ENCODE measurements around the gene MICAL1. TPM values are rescaled to one million over a fixed set of nuclear protein-coding genes. Genes with fewer than 3 reads are reported as not detected.

Gene MICAL1
- total and polyA plus RNA-seq, 2 donors (not counting 3 experiments of a cell fraction or from before 2014, with no cell fraction given): 36.5 to 39.4 TPM

GRCh38 chr6:109458774-109459531, 3.4 kb upstream of the MICAL1 start:
- H3K9me3 ChIP-seq (replicated peaks; ENCODE audit: control insufficient read depth, insufficient read depth, low read length): no peaks in the 10 kb centered on the region
- no peak overlapping the region for H3K4me2 ChIP-seq (ENCODE audit: insufficient read depth, low read length)
- BruUV-seq (replicated peaks): no TSS peak
- H3K79me2 ChIP-seq (ENCODE audit: control insufficient read depth, insufficient read depth, low read length): no peaks in the 10 kb centered on the region
- FAIRE-seq: no peak
- H3K36me3 ChIP-seq (ENCODE audit: control insufficient read depth in 2 of 2, extremely low read depth in 1 of 2, insufficient read depth in 2 of 2, low read length in 2 of 2): peaks cover 3 to 4% of the 10 kb centered on the region in 2 experiments
- no peak overlapping the region for H2AFZ ChIP-seq (ENCODE audit: low read depth, low read length)
- DNase-seq (ENCODE audit: low read depth, low spot score): no peak
- H3K27me3 ChIP-seq (ENCODE audit: control insufficient read depth in 2 of 2, insufficient read depth in 2 of 2, low read length in 2 of 2): no peaks in the 10 kb centered on the region
- CTCF ChIA-PET: no interaction called here
- dilution Hi-C loops (cut with MboI; ENCODE audit: extremely low pct_ligation_motif_present, low sequenced_read_pairs): no loop called here
- no peaks in the 10 kb centered on the region for H3K9me1 ChIP-seq (replicated peaks; ENCODE audit: control insufficient read depth, extremely low read depth, insufficient read depth, low read length)
- H3K4me1 ChIP-seq (ENCODE audit: control insufficient read depth, extremely low read depth, insufficient read depth, low read length): peaks cover 7% of the 10 kb centered on the region
- intact Hi-C loops (cut with micrococcal nuclease): no loop called here
- H4K20me1 ChIP-seq (replicated peaks; ENCODE audit: control insufficient read depth, extremely low read depth, insufficient read depth, low read length): no peaks in the 10 kb centered on the region
- POLR2A ChIA-PET: no interaction called here
- no peak overlapping the region for H3K9ac ChIP-seq (replicated peaks; ENCODE audit: extremely low read depth, insufficient read depth, low read length)
- no peak overlapping the region for H3K27ac ChIP-seq (ENCODE audit: insufficient read depth, low read depth, low read length)
- no peak overlapping the region for H3K4me3 ChIP-seq (replicated peaks in 1 of 3; ENCODE audit: insufficient read depth in 1 of 3, low read depth in 1 of 3, low read length in 3 of 3)
- TF ChIP-seq JUN (IDR thresholded peaks at IDR 0.05; ENCODE audit: borderline replicate concordance, insufficient read depth, insufficient read length, low read depth) (no peak), POLR2AphosphoS5 (IDR thresholded peaks at IDR 0.05; ENCODE audit: insufficient read depth, low read depth, low read length) (no peak), GATA2 (IDR thresholded peaks at IDR 0.05; ENCODE audit: insufficient read depth, insufficient read length, low read depth, low read length) (no peak), EZH2 (IDR thresholded peaks at IDR 0.05; ENCODE audit: borderline replicate concordance, low read depth, low read length, severe bottlenecking) (no peak), FOS (IDR thresholded peaks at IDR 0.05; ENCODE audit: borderline replicate concordance, insufficient read depth, low read length) (no peak), MYC (IDR thresholded peaks at IDR 0.05; ENCODE audit: low read depth, low read length) (no peak), POLR2A (IDR thresholded peaks at IDR 0.05; ENCODE audit: low read depth, low read length) (no peak)
- TF ChIP-seq, protein P1, sequence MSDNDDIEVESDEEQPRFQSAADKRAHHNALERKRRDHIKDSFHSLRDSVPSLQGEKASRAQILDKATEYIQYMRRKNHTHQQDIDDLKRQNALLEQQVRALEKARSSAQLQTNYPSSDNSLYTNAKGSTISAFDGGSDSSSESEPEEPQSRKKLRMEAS (IDR thresholded peaks at IDR 0.05; ENCODE audit: insufficient read depth, insufficient read length): no peak
- TF ChIP-seq, protein P2, sequence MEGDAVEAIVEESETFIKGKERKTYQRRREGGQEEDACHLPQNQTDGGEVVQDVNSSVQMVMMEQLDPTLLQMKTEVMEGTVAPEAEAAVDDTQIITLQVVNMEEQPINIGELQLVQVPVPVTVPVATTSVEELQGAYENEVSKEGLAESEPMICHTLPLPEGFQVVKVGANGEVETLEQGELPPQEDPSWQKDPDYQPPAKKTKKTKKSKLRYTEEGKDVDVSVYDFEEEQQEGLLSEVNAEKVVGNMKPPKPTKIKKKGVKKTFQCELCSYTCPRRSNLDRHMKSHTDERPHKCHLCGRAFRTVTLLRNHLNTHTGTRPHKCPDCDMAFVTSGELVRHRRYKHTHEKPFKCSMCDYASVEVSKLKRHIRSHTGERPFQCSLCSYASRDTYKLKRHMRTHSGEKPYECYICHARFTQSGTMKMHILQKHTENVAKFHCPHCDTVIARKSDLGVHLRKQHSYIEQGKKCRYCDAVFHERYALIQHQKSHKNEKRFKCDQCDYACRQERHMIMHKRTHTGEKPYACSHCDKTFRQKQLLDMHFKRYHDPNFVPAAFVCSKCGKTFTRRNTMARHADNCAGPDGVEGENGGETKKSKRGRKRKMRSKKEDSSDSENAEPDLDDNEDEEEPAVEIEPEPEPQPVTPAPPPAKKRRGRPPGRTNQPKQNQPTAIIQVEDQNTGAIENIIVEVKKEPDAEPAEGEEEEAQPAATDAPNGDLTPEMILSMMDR (IDR thresholded peaks at IDR 0.05; ENCODE audit: extremely low read depth in 1 of 2, insufficient read depth in 1 of 2, low read depth in 1 of 2, low read length in 2 of 2): no peak
